Right lobe of liver (tissue), 4 donors: ENCODE measurements around the gene LRWD1.

Source experiments
- POLR2A ChIP-seq: fragments of 450-650 bp; IDR thresholded peaks from one replicate; pipeline ENCODE4 v1.6.1; 2017; ENCODE audit warnings: antibody characterized with exemption, mild to moderate bottlenecking
- TF ChIP-seq, protein P1 (sequence below), 4 donors: fragments of 200-600 bp in 3 of 4; fragments of 450-650 bp in 1 of 4; IDR thresholded peaks; one replicate each; pipeline versions ENCODE4 v1.5.1 to v1.8.0; 2016 to 2022; ENCODE audit warnings: antibody characterized with exemption in 4 of 4, mild to moderate bottlenecking in 2 of 4
- donor health status: DM: no; HTN: no; CAD: no.
- donor health status: DM: no; HTN: no; CAD: no.
- donor health status: DM: no; HTN: yes; CAD: no.

DNA sequence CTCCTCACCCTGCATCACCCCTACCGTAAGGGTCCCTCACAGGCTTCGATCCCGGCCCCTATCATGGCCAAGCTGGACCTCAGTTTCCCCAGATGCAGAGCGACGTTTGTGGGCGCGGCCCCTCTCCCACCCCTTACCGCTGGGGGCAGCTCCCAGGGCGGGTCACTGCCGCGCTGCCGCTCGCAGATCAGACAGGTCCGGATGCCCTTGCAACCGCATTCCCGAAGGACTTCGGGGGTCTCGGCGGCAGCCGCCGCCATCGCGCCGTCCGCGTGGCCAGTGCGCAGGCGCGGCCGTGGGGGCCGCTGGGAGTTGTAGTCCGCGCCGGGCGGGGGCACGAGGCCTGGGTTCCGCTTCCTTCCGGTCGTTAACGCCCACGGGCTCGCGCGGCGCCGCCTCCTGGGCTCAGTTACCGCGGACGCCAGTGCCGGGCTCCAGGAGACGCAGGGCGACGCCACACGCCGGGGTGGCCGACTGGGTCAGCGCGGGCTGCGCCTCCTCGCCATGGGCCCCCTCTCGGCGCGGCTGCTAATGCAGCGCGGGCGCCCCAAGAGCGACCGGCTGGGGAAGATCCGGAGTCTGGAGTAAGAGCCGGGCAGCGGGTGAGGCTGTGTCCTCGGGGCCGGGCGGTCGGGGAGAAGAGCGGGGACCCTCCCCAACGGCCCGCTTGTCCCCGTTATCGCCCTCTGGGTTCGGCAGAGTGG is at the start of gene LRWD1, which contains the start of gene ALKBH4:
- TF ChIP-seq, protein P1, sequence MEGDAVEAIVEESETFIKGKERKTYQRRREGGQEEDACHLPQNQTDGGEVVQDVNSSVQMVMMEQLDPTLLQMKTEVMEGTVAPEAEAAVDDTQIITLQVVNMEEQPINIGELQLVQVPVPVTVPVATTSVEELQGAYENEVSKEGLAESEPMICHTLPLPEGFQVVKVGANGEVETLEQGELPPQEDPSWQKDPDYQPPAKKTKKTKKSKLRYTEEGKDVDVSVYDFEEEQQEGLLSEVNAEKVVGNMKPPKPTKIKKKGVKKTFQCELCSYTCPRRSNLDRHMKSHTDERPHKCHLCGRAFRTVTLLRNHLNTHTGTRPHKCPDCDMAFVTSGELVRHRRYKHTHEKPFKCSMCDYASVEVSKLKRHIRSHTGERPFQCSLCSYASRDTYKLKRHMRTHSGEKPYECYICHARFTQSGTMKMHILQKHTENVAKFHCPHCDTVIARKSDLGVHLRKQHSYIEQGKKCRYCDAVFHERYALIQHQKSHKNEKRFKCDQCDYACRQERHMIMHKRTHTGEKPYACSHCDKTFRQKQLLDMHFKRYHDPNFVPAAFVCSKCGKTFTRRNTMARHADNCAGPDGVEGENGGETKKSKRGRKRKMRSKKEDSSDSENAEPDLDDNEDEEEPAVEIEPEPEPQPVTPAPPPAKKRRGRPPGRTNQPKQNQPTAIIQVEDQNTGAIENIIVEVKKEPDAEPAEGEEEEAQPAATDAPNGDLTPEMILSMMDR (IDR thresholded peaks at IDR 0.05) = peak in 3 of 4 donors; percentile 22 to 31 (median 23)
- TF ChIP-seq POLR2A = peak; percentile 87
